ENCODE results near the gene REC8. TPM values are rescaled to one million over a fixed set of nuclear protein-coding genes. Genes with fewer than 3 reads are reported as not detected.
A peak's percentile ranks its signal among the peaks of the same experiment; 100 is the strongest.

Gene REC8
- total RNA-seq, 1 donor from 2014 or later: 4.4 TPM

- H3K36me3 Mint-ChIP-seq (ENCODE audit: low read depth): peaks cover 19% of the 10 kb centered on the region
- no peak overlapping the region for H3K27ac Mint-ChIP-seq (ENCODE audit: unreplicated experiment)
- peak; percentile 49 for DNase-seq (ENCODE audit: low spot score)
Measured at GRCh38 chr14:24157331-24157730, 14.5 kb upstream of the REC8 start.

GRCh38 chr14:24159777-24160498 lies 11.9 kb upstream of the REC8 start:
- TF ChIP-seq, protein P1, sequence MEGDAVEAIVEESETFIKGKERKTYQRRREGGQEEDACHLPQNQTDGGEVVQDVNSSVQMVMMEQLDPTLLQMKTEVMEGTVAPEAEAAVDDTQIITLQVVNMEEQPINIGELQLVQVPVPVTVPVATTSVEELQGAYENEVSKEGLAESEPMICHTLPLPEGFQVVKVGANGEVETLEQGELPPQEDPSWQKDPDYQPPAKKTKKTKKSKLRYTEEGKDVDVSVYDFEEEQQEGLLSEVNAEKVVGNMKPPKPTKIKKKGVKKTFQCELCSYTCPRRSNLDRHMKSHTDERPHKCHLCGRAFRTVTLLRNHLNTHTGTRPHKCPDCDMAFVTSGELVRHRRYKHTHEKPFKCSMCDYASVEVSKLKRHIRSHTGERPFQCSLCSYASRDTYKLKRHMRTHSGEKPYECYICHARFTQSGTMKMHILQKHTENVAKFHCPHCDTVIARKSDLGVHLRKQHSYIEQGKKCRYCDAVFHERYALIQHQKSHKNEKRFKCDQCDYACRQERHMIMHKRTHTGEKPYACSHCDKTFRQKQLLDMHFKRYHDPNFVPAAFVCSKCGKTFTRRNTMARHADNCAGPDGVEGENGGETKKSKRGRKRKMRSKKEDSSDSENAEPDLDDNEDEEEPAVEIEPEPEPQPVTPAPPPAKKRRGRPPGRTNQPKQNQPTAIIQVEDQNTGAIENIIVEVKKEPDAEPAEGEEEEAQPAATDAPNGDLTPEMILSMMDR (IDR thresholded peaks at IDR 0.05): no peak
- Mint-ChIP-seq H3K27ac (ENCODE audit: unreplicated experiment) (peak overlapping the region; percentile 22), H3K27me3 (ENCODE audit: low read depth) (no peaks in the 10 kb centered on the region), H3K4me3 (ENCODE audit: unreplicated experiment) (no peak overlapping the region), H3K9me3 (ENCODE audit: low read depth) (no peaks in the 10 kb centered on the region), H3K36me3 (ENCODE audit: low read depth) (peaks cover 31% of the 10 kb centered on the region), H3K4me1 (ENCODE audit: low read depth) (peaks cover 20% of the 10 kb centered on the region)
- DNase-seq (ENCODE audit: low spot score): peak; percentile 73

More at GRCh38 chr14:24157331-24157730, 14.5 kb upstream of the REC8 start:
- TF ChIP-seq, protein P1 (IDR thresholded peaks at IDR 0.05): no peak
- H3K4me3 Mint-ChIP-seq (ENCODE audit: unreplicated experiment): no peak overlapping the region
- H3K9me3 Mint-ChIP-seq (ENCODE audit: low read depth): no peaks in the 10 kb centered on the region
- no peaks in the 10 kb centered on the region for H3K27me3 Mint-ChIP-seq (ENCODE audit: low read depth)
- peaks cover 16% of the 10 kb centered on the region for H3K4me1 Mint-ChIP-seq (ENCODE audit: low read depth)

GRCh38 chr14:24160499-24160849 lies 11.4 kb upstream of the REC8 start:
- Mint-ChIP-seq H3K4me3 (ENCODE audit: unreplicated experiment) (peak overlapping the region; percentile 86), H3K27me3 (ENCODE audit: low read depth) (no peaks in the 10 kb centered on the region), H3K4me1 (ENCODE audit: low read depth) (peaks cover 20% of the 10 kb centered on the region), H3K27ac (ENCODE audit: unreplicated experiment) (peak overlapping the region; percentile 85), H3K36me3 (ENCODE audit: low read depth) (peaks cover 32% of the 10 kb centered on the region), H3K9me3 (ENCODE audit: low read depth) (no peaks in the 10 kb centered on the region)
- TF ChIP-seq, protein P1 (IDR thresholded peaks at IDR 0.05): no peak
- DNase-seq (ENCODE audit: low spot score): peak; percentile 58

GRCh38 chr14:24160850-24161804 lies 10.8 kb upstream of the REC8 start, which contains the start of gene IRF9:
Gene IRF9 (plus strand): TSS chr14:24161265. CDS start chr14:24162145, 880 bp downstream.
- Mint-ChIP-seq H3K4me1 (ENCODE audit: low read depth) (peaks cover 20% of the 10 kb centered on the region), H3K27me3 (ENCODE audit: low read depth) (no peaks in the 10 kb centered on the region), H3K4me3 (ENCODE audit: unreplicated experiment) (peak within 1 kb of the TSS; percentile 86), H3K27ac (ENCODE audit: unreplicated experiment) (peak within 1 kb of the TSS; percentile 85), H3K36me3 (ENCODE audit: low read depth) (peaks cover 32% of the 10 kb centered on the region), H3K9me3 (ENCODE audit: low read depth) (no peaks in the 10 kb centered on the region)
- TF ChIP-seq, protein P1 (IDR thresholded peaks at IDR 0.05): peak; percentile 98
- peak; percentile 95 for DNase-seq (ENCODE audit: low spot score)

DNA sequence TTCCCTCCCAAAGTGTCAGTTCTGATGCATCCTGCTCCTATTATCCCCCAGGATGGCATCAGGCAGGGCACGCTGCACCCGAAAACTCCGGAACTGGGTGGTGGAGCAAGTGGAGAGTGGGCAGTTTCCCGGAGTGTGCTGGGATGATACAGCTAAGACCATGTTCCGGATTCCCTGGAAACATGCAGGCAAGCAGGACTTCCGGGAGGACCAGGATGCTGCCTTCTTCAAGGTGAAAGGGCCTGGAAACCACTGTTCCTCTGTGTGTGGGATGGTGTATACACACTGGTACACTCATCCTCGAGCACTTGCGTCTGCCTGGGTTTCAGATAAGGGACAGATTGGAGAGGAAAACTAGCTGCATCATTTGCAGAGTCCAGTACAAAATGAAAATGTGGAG lies 9.8 kb upstream of the REC8 start:
- H3K4me3 Mint-ChIP-seq (ENCODE audit: unreplicated experiment): peak overlapping the region; percentile 86
- peaks cover 20% of the 10 kb centered on the region for H3K4me1 Mint-ChIP-seq (ENCODE audit: low read depth)
- TF ChIP-seq, protein P1 (IDR thresholded peaks at IDR 0.05): no peak
- H3K9me3 Mint-ChIP-seq (ENCODE audit: low read depth): no peaks in the 10 kb centered on the region
- H3K36me3 Mint-ChIP-seq (ENCODE audit: low read depth): peaks cover 32% of the 10 kb centered on the region
- no peaks in the 10 kb centered on the region for H3K27me3 Mint-ChIP-seq (ENCODE audit: low read depth)
- peak overlapping the region; percentile 85 for H3K27ac Mint-ChIP-seq (ENCODE audit: unreplicated experiment)
- DNase-seq (ENCODE audit: low spot score): peak; percentile 40
